Neural cell (in vitro differentiated cells): ENCODE measurements around the gene PPP2R5A. TPM values are rescaled to one million over a fixed set of nuclear protein-coding genes. Genes with fewer than 3 reads are reported as not detected.

Experiments
- H2AFZ ChIP-seq: fragments of 200-600, 300-800 bp; sonication (generic), shearing (Covaris generic); 2 replicates; pipeline ENCODE4 v1.6.0; 2014; ENCODE audit warnings: low read depth, mild to moderate bottlenecking, antibody characterized with exemption, low read length, moderate library complexity
- H3F3A ChIP-seq: fragments of 200-600 bp; shearing (Covaris generic); 2 replicates; pipeline ENCODE4 v1.6.1; 2016; ENCODE audit warnings: mild to moderate bottlenecking, moderate library complexity, mixed read lengths, antibody characterized with exemption, low read length; ENCODE audit not compliant: insufficient read depth, poor library complexity, severe bottlenecking
- H3K27ac ChIP-seq: fragments of 200-600, 300-800 bp; sonication (generic), shearing (Covaris generic); 2 replicates; pipeline ENCODE4 v1.5.1; 2014; ENCODE audit warnings: mild to moderate bottlenecking, low read length, moderate library complexity
- H3K27me3 ChIP-seq: fragments of 300-800, 200-600 bp; sonication (generic), shearing (Covaris generic); 2 replicates; pipeline ENCODE4 v1.6.0; 2014; ENCODE audit warnings: mild to moderate bottlenecking, low read depth, low read length, moderate library complexity; ENCODE audit not compliant: insufficient read depth
- H3K36me3 ChIP-seq: fragments of 300-800, 200-600 bp; sonication (generic), shearing (Covaris generic); 2 replicates; pipeline ENCODE4 v1.5.1; 2014; ENCODE audit warnings: mild to moderate bottlenecking, antibody characterized with exemption, low read length, moderate library complexity; ENCODE audit not compliant: insufficient read depth
- H3K4me2 ChIP-seq: fragments of 300-800, 200-600 bp; sonication (generic), shearing (Covaris generic); 2 replicates; pipeline ENCODE4 v1.6.0; 2014; ENCODE audit warnings: mild to moderate bottlenecking, low read length
- H3K4me3 ChIP-seq: fragments of 300-800, 200-600 bp; sonication (generic), shearing (Covaris generic); 2 replicates; pipeline ENCODE4 v1.5.1; 2014; ENCODE audit warnings: mild to moderate bottlenecking, low read length, moderate library complexity
- H3K79me2 ChIP-seq: fragments of 200-600 bp; shearing (Covaris generic); replicated peaks from 2 replicates; pipeline ENCODE4 v1.6.0; 2014; ENCODE audit warnings: mild to moderate bottlenecking, low read length, moderate library complexity; ENCODE audit not compliant: insufficient read depth
- H3K9ac ChIP-seq: fragments of 300-800, 200-600 bp; sonication (generic), shearing (Covaris generic); 2 replicates; pipeline ENCODE4 v1.6.1; 2016; ENCODE audit warnings: mild to moderate bottlenecking, low read length, mixed read lengths
- H3K9me2 ChIP-seq: fragments of 200-600 bp; shearing (Covaris generic); 2 replicates; pipeline ENCODE4 v1.6.1; 2016; ENCODE audit warnings: mild to moderate bottlenecking, low read length, mixed read lengths; ENCODE audit not compliant: insufficient read depth
- H3K9me3 ChIP-seq: fragments of 200-600, 300-800 bp; sonication (generic), shearing (Covaris generic); 2 replicates; pipeline ENCODE4 v1.6.1; 2016; ENCODE audit warnings: mild to moderate bottlenecking, mixed run types, low read length, moderate library complexity, mixed read lengths
- H4K20me1 ChIP-seq: fragments of 200-600 bp; shearing (Covaris generic); 2 replicates; pipeline ENCODE4 v1.6.1; 2016; ENCODE audit warnings: mild to moderate bottlenecking, mixed run types; ENCODE audit not compliant: insufficient read depth
- EP300 ChIP-seq: fragments of 450-650 bp; conservative IDR thresholded peaks from 2 replicates; pipeline ENCODE4 v1.6.1; 2014; ENCODE audit warnings: antibody characterized with exemption, mild to moderate bottlenecking, moderate library complexity; ENCODE audit not compliant: poor library complexity, severe bottlenecking
- EZH2 ChIP-seq: fragments of 200-600, 300-800 bp; shearing (Covaris generic), sonication (generic); IDR thresholded peaks from 2 replicates; pipeline ENCODE4 v1.6.1; 2014; ENCODE audit warnings: antibody characterized with exemption, low read length, borderline replicate concordance, mild to moderate bottlenecking; ENCODE audit not compliant: insufficient read depth, poor library complexity, severe bottlenecking
- MXI1 ChIP-seq: fragments of 450-650 bp; conservative IDR thresholded peaks from 2 replicates; pipeline ENCODE4 v1.6.1; 2014; ENCODE audit warnings: antibody characterized with exemption, mild to moderate bottlenecking; ENCODE audit not compliant: poor library complexity, severe bottlenecking
- POLR2AphosphoS5 ChIP-seq: IDR thresholded peaks from 2 replicates; pipeline ENCODE4 v1.6.1; 2012
- RAD21 ChIP-seq: fragments of 450-650 bp; conservative IDR thresholded peaks from 2 replicates; pipeline ENCODE4 v1.6.1; 2014; ENCODE audit warnings: antibody characterized with exemption, mild to moderate bottlenecking, moderate library complexity
- SMC3 ChIP-seq: fragments of 450-650 bp; conservative IDR thresholded peaks from 2 replicates; pipeline ENCODE4 v1.6.1; 2014; ENCODE audit warnings: antibody characterized with exemption, mild to moderate bottlenecking, moderate library complexity; ENCODE audit not compliant: poor library complexity
- TAF1 ChIP-seq: IDR thresholded peaks from 2 replicates; pipeline ENCODE4 v1.6.1; 2012; ENCODE audit warnings: low read depth
- polyA plus RNA-seq: library from polyadenylated mRNA; depleted of rRNA; stranded (reverse); fragments of >200 nt; gene quantifications from 2 replicates; pipeline ENCODE4 v1.2.3, GENCODE V29; 2014
- TF ChIP-seq, protein P1 (sequence below): IDR thresholded peaks from 2 replicates; pipeline ENCODE4 v1.6.1; 2012; ENCODE audit warnings: borderline replicate concordance
- TF ChIP-seq, protein P2 (sequence below): fragments of 450-650 bp; IDR thresholded peaks from 2 replicates; pipeline ENCODE4 v1.5.1; 2014; ENCODE audit warnings: antibody characterized with exemption, mild to moderate bottlenecking, moderate library complexity; ENCODE audit not compliant: poor library complexity, severe bottlenecking

PPP2R5A gene
- polyA plus RNA-seq, 1 donor from 2014 or later: 5.9 TPM

DNA sequence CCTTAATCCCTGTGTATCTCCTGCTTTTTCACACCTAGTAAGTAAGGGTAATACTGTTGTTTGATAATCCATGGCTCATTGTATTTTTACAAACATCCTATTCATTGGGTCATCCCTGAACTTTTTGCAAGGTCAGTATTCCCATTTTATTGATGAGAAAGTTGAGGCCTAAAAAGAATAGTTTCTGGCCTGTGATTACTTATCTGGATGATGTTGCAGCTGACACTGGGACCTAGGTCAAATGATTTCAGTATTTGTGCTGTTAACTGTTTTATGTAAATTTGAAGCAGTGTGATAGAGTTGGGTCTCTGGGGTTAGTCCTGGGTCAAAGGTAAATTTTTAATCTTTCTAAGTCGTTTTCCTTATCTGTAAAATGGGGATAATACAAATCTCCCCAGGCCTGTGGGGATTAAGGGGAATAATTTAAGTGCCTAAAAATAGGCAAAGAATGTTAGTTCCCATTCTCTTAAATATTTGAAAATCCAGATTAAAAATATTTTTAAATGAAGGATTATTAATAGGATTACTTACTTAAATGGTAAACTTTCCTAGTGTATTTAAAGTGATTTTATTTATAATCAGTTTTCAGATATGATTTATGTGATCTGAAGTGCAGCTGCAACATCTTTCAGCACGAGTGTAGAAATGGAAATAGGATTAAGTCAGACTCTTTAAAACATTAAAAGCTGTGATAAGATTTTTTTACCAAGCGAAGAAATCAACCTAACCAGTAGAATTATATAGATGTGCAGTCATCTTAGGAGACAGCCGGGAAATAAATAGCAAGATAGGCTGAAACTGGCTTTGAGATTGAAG lies 4.3 kb downstream of the PPP2R5A start:
- Histone ChIP-seq H3K79me2 (no peaks in the 10 kb centered on the region), H3K27ac (no peak overlapping the region), H3K4me3 (no peak overlapping the region), H4K20me1 (no peaks in the 10 kb centered on the region), H3K9me2 (no peaks in the 10 kb centered on the region), H2AFZ (no peak overlapping the region), H3K9me3 (no peaks in the 10 kb centered on the region), H3K27me3 (no peaks in the 10 kb centered on the region), H3K36me3 (no peaks in the 10 kb centered on the region), H3K9ac (no peak overlapping the region), H3K4me2 (no peak overlapping the region), H3F3A (no peaks in the 10 kb centered on the region)
- no peak for TF ChIP-seq SMC3
- TF ChIP-seq TAF1: no peak
- no peak for TF ChIP-seq MXI1
- TF ChIP-seq EP300: no peak
- TF ChIP-seq, protein P1, sequence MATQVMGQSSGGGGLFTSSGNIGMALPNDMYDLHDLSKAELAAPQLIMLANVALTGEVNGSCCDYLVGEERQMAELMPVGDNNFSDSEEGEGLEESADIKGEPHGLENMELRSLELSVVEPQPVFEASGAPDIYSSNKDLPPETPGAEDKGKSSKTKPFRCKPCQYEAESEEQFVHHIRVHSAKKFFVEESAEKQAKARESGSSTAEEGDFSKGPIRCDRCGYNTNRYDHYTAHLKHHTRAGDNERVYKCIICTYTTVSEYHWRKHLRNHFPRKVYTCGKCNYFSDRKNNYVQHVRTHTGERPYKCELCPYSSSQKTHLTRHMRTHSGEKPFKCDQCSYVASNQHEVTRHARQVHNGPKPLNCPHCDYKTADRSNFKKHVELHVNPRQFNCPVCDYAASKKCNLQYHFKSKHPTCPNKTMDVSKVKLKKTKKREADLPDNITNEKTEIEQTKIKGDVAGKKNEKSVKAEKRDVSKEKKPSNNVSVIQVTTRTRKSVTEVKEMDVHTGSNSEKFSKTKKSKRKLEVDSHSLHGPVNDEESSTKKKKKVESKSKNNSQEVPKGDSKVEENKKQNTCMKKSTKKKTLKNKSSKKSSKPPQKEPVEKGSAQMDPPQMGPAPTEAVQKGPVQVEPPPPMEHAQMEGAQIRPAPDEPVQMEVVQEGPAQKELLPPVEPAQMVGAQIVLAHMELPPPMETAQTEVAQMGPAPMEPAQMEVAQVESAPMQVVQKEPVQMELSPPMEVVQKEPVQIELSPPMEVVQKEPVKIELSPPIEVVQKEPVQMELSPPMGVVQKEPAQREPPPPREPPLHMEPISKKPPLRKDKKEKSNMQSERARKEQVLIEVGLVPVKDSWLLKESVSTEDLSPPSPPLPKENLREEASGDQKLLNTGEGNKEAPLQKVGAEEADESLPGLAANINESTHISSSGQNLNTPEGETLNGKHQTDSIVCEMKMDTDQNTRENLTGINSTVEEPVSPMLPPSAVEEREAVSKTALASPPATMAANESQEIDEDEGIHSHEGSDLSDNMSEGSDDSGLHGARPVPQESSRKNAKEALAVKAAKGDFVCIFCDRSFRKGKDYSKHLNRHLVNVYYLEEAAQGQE: no peak
- TF ChIP-seq, protein P2, sequence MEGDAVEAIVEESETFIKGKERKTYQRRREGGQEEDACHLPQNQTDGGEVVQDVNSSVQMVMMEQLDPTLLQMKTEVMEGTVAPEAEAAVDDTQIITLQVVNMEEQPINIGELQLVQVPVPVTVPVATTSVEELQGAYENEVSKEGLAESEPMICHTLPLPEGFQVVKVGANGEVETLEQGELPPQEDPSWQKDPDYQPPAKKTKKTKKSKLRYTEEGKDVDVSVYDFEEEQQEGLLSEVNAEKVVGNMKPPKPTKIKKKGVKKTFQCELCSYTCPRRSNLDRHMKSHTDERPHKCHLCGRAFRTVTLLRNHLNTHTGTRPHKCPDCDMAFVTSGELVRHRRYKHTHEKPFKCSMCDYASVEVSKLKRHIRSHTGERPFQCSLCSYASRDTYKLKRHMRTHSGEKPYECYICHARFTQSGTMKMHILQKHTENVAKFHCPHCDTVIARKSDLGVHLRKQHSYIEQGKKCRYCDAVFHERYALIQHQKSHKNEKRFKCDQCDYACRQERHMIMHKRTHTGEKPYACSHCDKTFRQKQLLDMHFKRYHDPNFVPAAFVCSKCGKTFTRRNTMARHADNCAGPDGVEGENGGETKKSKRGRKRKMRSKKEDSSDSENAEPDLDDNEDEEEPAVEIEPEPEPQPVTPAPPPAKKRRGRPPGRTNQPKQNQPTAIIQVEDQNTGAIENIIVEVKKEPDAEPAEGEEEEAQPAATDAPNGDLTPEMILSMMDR: no peak
- TF ChIP-seq RAD21: no peak
- TF ChIP-seq POLR2AphosphoS5: no peak
- no peak for TF ChIP-seq EZH2

DNA sequence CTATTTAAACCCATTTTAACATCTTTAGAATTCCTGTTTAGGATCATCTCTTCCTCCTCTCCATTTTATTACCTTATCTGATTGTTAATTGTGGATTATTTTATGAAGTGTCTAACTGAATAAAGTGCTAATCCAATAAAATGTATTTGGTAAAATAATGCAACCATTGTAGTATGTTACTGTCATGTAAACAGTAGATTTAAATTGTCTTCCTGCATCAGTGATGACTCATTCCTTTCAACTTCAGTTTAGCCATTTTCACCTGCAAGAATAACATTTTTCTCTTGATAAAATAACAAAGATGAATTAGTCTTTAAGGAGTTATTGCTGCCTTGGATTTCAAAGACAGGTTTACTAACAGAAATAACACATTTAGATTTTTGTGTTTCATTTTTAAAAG lies 5.4 kb downstream of the PPP2R5A start:
- H3K4me2 ChIP-seq: no peak overlapping the region
- H3K4me3 ChIP-seq: no peak overlapping the region
- H3K9me3 ChIP-seq: no peaks in the 10 kb centered on the region
- no peak overlapping the region for H3K27ac ChIP-seq
- no peaks in the 10 kb centered on the region for H3F3A ChIP-seq
- no peaks in the 10 kb centered on the region for H3K9me2 ChIP-seq
- H3K9ac ChIP-seq: no peak overlapping the region
- H4K20me1 ChIP-seq: no peaks in the 10 kb centered on the region
- TF ChIP-seq, protein P1: no peak
- no peak for TF ChIP-seq RAD21
- no peak for TF ChIP-seq MXI1
- no peak for TF ChIP-seq POLR2AphosphoS5
- no peak for TF ChIP-seq EZH2
- TF ChIP-seq EP300: no peak
- no peak for TF ChIP-seq SMC3
- TF ChIP-seq TAF1: no peak
- TF ChIP-seq, protein P2: no peak
- no peaks in the 10 kb centered on the region for H3K36me3 ChIP-seq
- no peaks in the 10 kb centered on the region for H3K27me3 ChIP-seq
- no peak overlapping the region for H2AFZ ChIP-seq
- H3K79me2 ChIP-seq: no peaks in the 10 kb centered on the region
